ENCODE results near the gene TMEM109. TPM values are rescaled to one million over a fixed set of nuclear protein-coding genes. Genes with fewer than 3 reads are reported as not detected.

Gene TMEM109
- polyA plus RNA-seq, 1 donor from 2014 or later: 259 TPM

DNA sequence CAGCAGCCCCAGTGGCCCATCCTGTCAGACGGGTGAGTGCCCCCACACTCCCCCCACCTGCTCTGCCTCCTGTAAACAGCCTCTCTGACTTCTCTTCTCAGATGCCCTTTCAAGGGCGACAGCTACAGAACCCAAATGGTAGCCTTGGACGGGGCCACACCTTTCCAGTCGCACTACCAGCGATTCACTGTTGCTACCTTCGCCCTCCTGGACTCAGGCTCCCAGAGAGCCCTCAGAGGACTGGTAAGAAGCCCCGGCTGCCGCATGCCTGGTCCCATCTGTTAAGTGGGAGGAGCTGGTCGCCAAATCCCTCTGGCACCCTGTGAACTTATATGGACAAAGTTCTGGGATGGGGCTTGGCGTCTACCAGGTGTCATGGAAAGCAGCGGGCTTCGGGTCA, 40.4 kb upstream of the TMEM109 start:
- no peaks in the 10 kb centered on the region for H3K4me1 Mint-ChIP-seq
- H3K36me3 Mint-ChIP-seq: no peaks in the 10 kb centered on the region
- no peak overlapping the region for H3K27ac Mint-ChIP-seq
- H3K4me3 Mint-ChIP-seq: no peak overlapping the region
- no peaks in the 10 kb centered on the region for H3K9me3 Mint-ChIP-seq
- H3K27me3 Mint-ChIP-seq: no peaks in the 10 kb centered on the region

DNA sequence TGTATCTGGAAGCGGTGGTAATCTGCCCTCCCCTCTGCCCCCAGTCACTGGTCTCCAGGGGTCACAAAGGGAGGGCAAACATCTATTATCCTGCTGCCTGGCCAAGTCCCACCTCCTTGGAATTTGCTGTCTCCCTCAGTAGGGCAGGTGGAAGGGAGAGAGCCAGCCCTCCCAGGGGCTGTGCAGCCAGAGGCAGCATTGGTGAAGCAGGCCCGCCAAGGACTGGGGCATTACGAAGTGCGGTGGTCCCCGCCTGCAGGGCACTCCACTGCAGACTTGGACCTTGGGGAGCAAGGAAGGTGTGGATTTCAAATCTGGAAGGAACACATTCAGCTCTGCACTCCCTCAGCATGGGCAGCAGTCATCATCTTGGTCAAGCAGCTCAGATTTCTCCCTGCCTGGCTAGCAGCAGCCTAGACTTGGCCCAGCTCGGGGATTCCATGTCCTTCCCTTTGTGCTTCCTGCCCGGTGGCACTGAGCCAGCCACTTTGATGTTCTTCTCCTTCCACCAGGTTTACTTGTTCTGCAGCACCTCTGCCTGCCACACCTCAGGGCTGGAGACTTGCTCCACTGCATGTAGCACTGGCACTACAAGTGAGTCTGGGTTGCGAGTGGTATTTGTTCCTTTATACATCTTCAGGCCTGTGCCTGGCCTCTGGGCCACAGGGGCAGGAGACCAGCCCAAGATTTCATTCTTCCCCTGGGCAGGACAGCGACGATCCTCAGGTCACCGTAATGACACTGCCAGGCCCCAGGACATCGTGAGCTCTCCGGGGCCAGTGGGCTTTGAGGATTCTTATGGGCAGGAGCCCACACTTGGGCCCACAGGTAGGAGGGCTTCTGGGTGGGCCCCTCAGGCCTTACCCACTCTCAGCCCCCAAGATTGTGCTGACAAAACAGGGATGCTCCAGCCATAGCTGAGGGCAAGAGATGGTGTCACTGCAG, 39.3 kb upstream of the TMEM109 start:
- Mint-ChIP-seq H3K27ac (no peak overlapping the region), H3K4me1 (no peaks in the 10 kb centered on the region), H3K36me3 (no peaks in the 10 kb centered on the region), H3K4me3 (no peak overlapping the region), H3K9me3 (no peaks in the 10 kb centered on the region), H3K27me3 (no peaks in the 10 kb centered on the region)

DNA sequence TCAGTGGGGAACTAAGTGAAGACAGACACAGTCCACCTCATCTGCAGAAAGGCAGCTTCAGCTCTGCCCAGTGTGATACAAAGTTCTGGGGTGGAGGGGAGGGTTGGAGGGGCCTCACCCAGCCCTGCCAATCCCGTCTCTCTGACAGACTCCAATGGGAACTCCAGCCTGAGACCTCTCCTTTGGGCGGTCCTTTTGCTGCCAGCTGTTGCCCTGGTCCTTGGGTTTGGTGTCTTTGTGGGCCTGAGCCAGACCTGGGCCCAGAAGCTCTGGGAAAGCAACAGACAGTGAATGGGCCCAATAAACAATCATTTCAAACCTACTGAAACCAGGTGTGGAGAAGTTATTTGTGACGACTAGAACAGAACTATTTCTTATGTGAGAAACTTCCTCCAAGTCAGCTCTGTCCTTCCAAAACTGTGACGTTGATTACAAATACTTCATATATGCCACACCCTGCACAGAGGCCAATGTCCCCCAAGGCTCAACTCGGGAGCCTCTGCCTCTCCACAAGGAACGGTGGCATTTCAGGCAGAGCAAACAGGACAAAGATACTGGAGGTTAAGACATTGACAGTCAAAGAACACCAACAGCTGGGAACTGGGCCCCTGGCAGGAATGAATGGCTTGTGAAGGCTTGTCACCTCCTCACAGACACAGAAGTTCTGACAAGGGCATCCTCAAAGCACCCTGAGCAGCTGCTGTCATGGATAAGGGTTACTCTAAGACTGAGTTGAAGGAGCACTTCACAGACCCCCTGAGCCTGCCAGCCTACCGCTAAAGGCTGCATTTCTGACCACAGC, 38.4 kb upstream of the TMEM109 start:
- Mint-ChIP-seq H3K36me3 (no peaks in the 10 kb centered on the region), H3K27ac (no peak overlapping the region), H3K27me3 (no peaks in the 10 kb centered on the region), H3K4me3 (no peak overlapping the region), H3K4me1 (no peaks in the 10 kb centered on the region), H3K9me3 (no peaks in the 10 kb centered on the region)

- no peak overlapping the region for H3K27ac Mint-ChIP-seq
- H3K27me3 Mint-ChIP-seq: no peaks in the 10 kb centered on the region
- H3K36me3 Mint-ChIP-seq: no peaks in the 10 kb centered on the region
- H3K4me3 Mint-ChIP-seq: no peak overlapping the region
- H3K9me3 Mint-ChIP-seq: no peaks in the 10 kb centered on the region
- no peaks in the 10 kb centered on the region for H3K4me1 Mint-ChIP-seq
These were observed 37.8 kb upstream of the TMEM109 start for GRCh38 chr11:60876168-60876485.

DNA sequence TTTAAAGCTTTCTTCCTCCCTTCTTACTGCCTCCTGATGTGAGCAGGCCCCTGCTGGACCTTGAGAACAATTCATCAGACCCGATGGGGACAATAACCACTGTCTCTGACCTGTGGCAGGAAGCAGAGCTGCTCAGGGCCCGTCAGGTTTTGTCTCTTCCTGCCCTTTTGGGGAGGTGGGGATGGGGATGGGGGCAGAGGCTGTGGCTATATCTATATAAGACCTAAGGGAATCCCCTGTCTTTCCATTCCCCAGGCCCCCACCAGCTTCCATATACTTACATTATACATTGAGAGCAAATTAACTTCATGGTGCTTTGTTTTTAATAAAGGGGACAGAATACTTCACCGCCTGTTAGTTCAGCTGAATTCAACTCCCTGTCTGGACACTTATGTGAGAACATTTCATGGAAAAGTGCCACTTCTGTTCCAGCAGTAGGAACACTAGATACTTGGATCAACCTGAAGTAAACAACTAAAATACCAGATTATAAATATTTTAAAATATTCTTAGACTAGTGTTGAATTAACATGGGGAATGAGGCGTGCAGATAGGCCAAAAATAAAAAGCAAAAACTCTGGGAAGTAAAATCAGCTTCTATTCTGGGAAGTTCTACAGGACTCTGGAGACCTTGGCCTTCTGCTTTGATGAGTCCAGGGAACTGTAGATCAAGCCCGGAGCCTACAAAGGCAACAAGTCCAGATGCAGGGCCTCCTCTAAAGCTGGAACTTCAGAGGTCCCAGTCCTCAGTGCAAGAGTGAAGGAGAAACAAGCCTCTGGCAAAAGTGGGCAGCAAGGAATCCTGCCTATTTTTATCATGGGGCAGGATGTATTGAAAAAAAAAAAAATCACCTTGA, 35.5 kb upstream of the TMEM109 start:
- Mint-ChIP-seq H3K4me3 (no peak overlapping the region), H3K9me3 (no peaks in the 10 kb centered on the region), H3K27ac (no peak overlapping the region), H3K27me3 (no peaks in the 10 kb centered on the region), H3K36me3 (no peaks in the 10 kb centered on the region), H3K4me1 (no peaks in the 10 kb centered on the region)

DNA sequence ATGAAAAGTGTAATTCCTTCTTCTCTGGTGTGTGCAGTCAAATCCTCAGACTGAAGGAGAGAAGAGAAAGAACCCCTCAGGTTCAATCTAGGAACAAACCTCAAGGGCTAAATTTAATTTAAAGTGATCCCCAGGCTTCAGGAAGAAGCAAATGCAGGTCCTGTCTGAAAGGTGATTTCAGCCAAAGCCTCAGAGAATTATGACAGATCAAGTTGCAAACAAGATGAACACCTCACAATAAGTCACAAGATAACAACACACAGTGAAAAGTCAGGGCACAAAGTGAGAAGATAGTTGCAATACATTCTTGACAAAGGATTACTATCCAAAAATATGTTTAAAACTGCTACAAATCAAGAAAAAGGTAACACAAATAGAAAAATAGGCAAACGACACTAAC, 34.9 kb upstream of the TMEM109 start:
- H3K4me1 Mint-ChIP-seq: no peaks in the 10 kb centered on the region
- H3K36me3 Mint-ChIP-seq: no peaks in the 10 kb centered on the region
- H3K4me3 Mint-ChIP-seq: no peak overlapping the region
- H3K9me3 Mint-ChIP-seq: no peaks in the 10 kb centered on the region
- H3K27ac Mint-ChIP-seq: no peak overlapping the region
- no peaks in the 10 kb centered on the region for H3K27me3 Mint-ChIP-seq

- Mint-ChIP-seq H3K9me3 (no peaks in the 10 kb centered on the region), H3K36me3 (no peaks in the 10 kb centered on the region), H3K4me1 (no peaks in the 10 kb centered on the region), H3K27ac (no peak overlapping the region), H3K27me3 (no peaks in the 10 kb centered on the region), H3K4me3 (no peak overlapping the region)
These were observed 33.9 kb upstream of the TMEM109 start for GRCh38 chr11:60879971-60880588.

- Mint-ChIP-seq H3K36me3 (no peaks in the 10 kb centered on the region), H3K27me3 (no peaks in the 10 kb centered on the region), H3K4me3 (no peak overlapping the region), H3K4me1 (no peaks in the 10 kb centered on the region), H3K27ac (no peak overlapping the region), H3K9me3 (no peaks in the 10 kb centered on the region)
These were observed 33.2 kb upstream of the TMEM109 start for GRCh38 chr11:60880643-60881282.

DNA sequence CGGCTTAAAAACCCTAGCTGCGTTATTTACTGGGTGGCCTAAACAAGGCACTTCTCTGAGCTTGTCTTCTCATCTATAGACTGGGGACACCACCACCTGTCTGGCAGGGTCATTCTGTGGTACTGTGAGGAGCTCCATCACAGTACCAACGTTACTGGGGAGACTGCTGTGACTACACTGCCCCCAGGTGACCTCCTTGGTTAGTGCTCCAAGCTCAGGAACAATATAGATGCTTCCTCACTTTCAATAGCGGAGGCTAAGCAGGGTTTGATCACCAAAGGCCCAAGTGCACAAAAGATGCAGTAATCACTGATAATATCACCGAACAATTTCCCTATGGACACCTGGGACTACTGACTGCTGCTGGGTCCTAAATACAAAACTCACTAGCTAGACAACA, 26.4 kb upstream of the TMEM109 start:
- Mint-ChIP-seq H3K4me3 (no peak overlapping the region), H3K36me3 (no peaks in the 10 kb centered on the region), H3K27ac (peak overlapping the region in 2 of 3 donors; percentile 60 to 64), H3K9me3 (no peaks in the 10 kb centered on the region), H3K27me3 (no peaks in the 10 kb centered on the region), H3K4me1 (no peaks in the 10 kb centered on the region)

DNA sequence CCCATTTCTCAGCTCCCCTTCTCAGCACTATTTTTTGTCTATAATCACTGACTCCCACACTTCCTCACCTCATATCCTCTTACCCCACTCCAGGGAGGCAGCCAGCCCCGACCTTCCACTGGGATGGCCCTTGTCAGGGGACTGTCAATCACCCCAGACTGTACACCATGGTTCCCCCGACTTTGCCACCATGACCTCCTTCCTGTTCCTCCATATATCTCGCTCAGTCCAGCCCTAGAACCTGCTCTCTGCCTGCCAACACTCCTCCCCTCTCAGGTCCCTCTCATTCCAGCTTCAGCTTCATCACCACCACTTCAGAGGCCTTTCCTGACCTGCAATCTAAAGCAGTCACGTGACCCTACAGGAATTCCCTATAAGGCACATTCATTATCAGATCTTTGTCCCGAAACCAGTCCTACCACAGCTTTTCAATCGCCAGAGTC, 24.1 kb upstream of the TMEM109 start:
- Mint-ChIP-seq H3K4me3 (no peak overlapping the region), H3K36me3 (peaks cover 3% of the 10 kb centered on the region), H3K4me1 (peaks cover 0 to 1% (median 0%) of the 10 kb centered on the region in 3 donors), H3K9me3 (no peaks in the 10 kb centered on the region), H3K27me3 (no peaks in the 10 kb centered on the region), H3K27ac (peak overlapping the region in 1 of 3 donors; percentile 85)

DNA sequence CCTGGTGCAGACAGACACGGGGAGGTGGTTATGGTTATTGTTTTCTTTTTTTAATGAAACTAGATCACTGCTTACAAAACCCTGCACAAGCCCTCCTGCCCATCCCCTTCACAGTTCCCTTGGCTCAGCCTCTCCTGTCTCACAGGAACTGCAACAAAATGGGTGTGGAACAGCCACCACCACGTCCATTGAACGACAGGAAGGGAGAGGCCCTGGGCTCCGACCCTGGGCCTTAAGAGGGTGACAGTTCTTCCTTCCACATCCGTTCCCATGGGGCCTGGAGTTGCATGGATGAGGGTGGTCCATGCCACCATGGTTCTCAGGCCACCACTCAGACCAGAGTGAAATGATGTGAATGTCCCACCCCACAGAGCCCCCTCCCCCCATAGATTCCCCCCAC, 23.3 kb upstream of the TMEM109 start:
- no peaks in the 10 kb centered on the region for H3K27me3 Mint-ChIP-seq
- H3K9me3 Mint-ChIP-seq: no peaks in the 10 kb centered on the region
- H3K4me3 Mint-ChIP-seq: no peak overlapping the region
- peaks cover 0 to 1% (median 0%) of the 10 kb centered on the region in 3 donors for H3K4me1 Mint-ChIP-seq
- H3K27ac Mint-ChIP-seq: no peak overlapping the region
- H3K36me3 Mint-ChIP-seq: peaks cover 3% of the 10 kb centered on the region

DNA sequence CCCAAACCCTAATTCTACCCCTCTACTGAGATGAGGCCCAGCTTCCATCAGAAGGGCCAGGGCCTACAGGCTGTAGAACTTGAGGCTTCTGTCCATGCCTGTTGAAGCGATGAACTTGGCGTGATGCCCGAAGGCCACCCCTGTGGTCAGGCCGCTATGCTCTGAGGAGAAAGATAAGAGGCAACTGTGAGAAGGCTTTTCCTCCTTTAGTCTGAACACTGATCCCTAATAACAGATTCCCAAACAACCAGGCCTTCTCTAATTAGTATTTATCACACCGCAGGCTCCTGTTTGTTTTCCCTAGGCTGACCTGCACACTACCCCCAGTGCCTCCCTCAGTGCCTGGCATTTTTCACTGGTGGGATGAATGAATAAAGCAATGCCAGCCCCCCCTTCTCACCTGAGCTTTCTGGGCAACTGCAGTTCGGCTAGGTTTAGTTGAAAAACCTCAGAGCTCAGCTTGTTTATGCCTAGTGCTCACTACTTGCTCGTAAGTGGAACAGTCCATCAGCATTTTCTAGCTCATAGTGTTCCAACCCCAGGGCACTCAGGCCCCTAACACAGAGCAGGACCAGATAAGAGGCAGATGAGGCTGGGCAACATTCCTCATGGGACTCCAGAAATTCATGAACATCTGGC, 22.7 kb upstream of the TMEM109 start:
- no peaks in the 10 kb centered on the region for H3K9me3 Mint-ChIP-seq
- H3K36me3 Mint-ChIP-seq: peaks cover 3% of the 10 kb centered on the region
- peak overlapping the region in 1 of 3 donors; percentile 31 for H3K27ac Mint-ChIP-seq
- peaks cover 0 to 1% (median 0%) of the 10 kb centered on the region in 3 donors for H3K4me1 Mint-ChIP-seq
- no peaks in the 10 kb centered on the region for H3K27me3 Mint-ChIP-seq
- peak overlapping the region in 1 of 4 donors; percentile 26 for H3K4me3 Mint-ChIP-seq

GRCh38 chr11:60895687-60896086, 18.3 kb upstream of the TMEM109 start:
- no peaks in the 10 kb centered on the region for H3K27me3 Mint-ChIP-seq
- peaks cover 14% of the 10 kb centered on the region for H3K36me3 Mint-ChIP-seq
- no peak overlapping the region for H3K27ac Mint-ChIP-seq
- peaks cover 1 to 12% (median 4%) of the 10 kb centered on the region in 3 donors for H3K4me1 Mint-ChIP-seq
- no peaks in the 10 kb centered on the region for H3K9me3 Mint-ChIP-seq
- H3K4me3 Mint-ChIP-seq: no peak overlapping the region

GRCh38 chr11:60897496-60897895, 16.5 kb upstream of the TMEM109 start:
- peaks cover 1 to 12% (median 4%) of the 10 kb centered on the region in 3 donors for H3K4me1 Mint-ChIP-seq

More at GRCh38 chr11:60897496-60897895, 16.5 kb upstream of the TMEM109 start:
- Mint-ChIP-seq H3K27me3 (no peaks in the 10 kb centered on the region), H3K4me3 (peak overlapping the region in 1 of 4 donors; percentile 58), H3K27ac (peak overlapping the region in 1 of 3 donors; percentile 94), H3K36me3 (peaks cover 14% of the 10 kb centered on the region), H3K9me3 (no peaks in the 10 kb centered on the region)
